Measurements from ENCODE around the gene FAM72A.
A peak's percentile ranks its signal among the peaks of the same experiment; 100 is the strongest.

Gene FAM72A

GRCh38 chr1:206144605-206145004, 58.0 kb downstream of the FAM72A start:
- POLR2A ChIA-PET = no interaction called here
- CTCF ChIA-PET = interaction anchor here (0.6 to 1.2 kb wide), 2 partner anchors 115 to 487 kb away, joined by 3 read pairs; no protein-coding TSS in a partner anchor

GRCh38 chr1:206143537-206144172, 59.0 kb downstream of the FAM72A start:
- no peak overlapping the region for H3K27ac ChIP-seq (ENCODE audit: extremely low read depth, low read depth, low read length)
- ChIA-PET CTCF (interaction anchor here (1.2 kb wide), 1 partner anchor 114 kb away, joined by 3 read pairs; no protein-coding TSS in a partner anchor), POLR2A (no interaction called here)
- H3K36me3 ChIP-seq (ENCODE audit: control insufficient read depth in 2 of 2, insufficient read depth in 1 of 2, low read length in 2 of 2) = no peaks in the 10 kb centered on the region
- no peak overlapping the region for H3K4me3 ChIP-seq (ENCODE audit: low read depth, low read length)
- no peaks in the 10 kb centered on the region for H3K9me3 ChIP-seq (ENCODE audit: control insufficient read depth, insufficient read depth, low read depth, low read length)
- 0 out of 2 replicates have a peak, but pooled peaks cover 2% of the 10 kb centered on the region for H3K4me1 ChIP-seq (ENCODE audit: control insufficient read depth, insufficient read depth, low read length)
- no peak for TF ChIP-seq ZBTB6 (tag by site-specific recombination; IDR thresholded peaks at IDR 0.05)
- peak; percentile 47 for TF ChIP-seq ZNF341 (tag by site-specific recombination; IDR thresholded peaks at IDR 0.05; ENCODE audit: low read depth)
- TF ChIP-seq ZNF311 (tag by site-specific recombination; IDR thresholded peaks at IDR 0.05; ENCODE audit: borderline replicate concordance) = no peak
- TF ChIP-seq ZNF211 (tag by site-specific recombination; IDR thresholded peaks at IDR 0.05; ENCODE audit: low read depth) = no peak
- TF ChIP-seq ZNF692 (tag by site-specific recombination; IDR thresholded peaks at IDR 0.05) = no peak
- TF ChIP-seq ZNF175 (tag by site-specific recombination; IDR thresholded peaks at IDR 0.05) = no peak
- no peak for TF ChIP-seq ZNF350 (tag by site-specific recombination; IDR thresholded peaks at IDR 0.05)
- TF ChIP-seq PBX3 (CRISPR knock-in tag; IDR thresholded peaks at IDR 0.05) = no peak
- peak; percentile 49 for TF ChIP-seq ZFHX2 (tag by site-specific recombination; conservative IDR thresholded peaks at IDR 0.05)
- TF ChIP-seq ZNF623 (tag by site-specific recombination; IDR thresholded peaks at IDR 0.05) = no peak
- TF ChIP-seq ZNF155 (tag by site-specific recombination; IDR thresholded peaks at IDR 0.05) = no peak
- TF ChIP-seq PRDM2 (tag by site-specific recombination; IDR thresholded peaks at IDR 0.05; ENCODE audit: borderline replicate concordance) = no peak
- TF ChIP-seq ZNF707 (tag by site-specific recombination; IDR thresholded peaks at IDR 0.05) = no peak
- no peak for TF ChIP-seq PRDM1 (tag by site-specific recombination; IDR thresholded peaks at IDR 0.05)
- peak; percentile 19; the same call in 1 of the 2 replicates for TF ChIP-seq EGR2 (tag by site-specific recombination; IDR thresholded peaks at IDR 0.05; ENCODE audit: low read depth)

More at GRCh38 chr1:206144605-206145004, 58.0 kb downstream of the FAM72A start:
- no peaks in the 10 kb centered on the region for H3K9me3 ChIP-seq (ENCODE audit: control insufficient read depth, insufficient read depth, low read depth, low read length)
- no peak overlapping the region for H3K27ac ChIP-seq (ENCODE audit: extremely low read depth, low read depth, low read length)
- no peaks in the 10 kb centered on the region for H3K36me3 ChIP-seq (ENCODE audit: control insufficient read depth in 2 of 2, insufficient read depth in 1 of 2, low read length in 2 of 2)
- 0 out of 2 replicates have a peak, but pooled peaks cover 2% of the 10 kb centered on the region for H3K4me1 ChIP-seq (ENCODE audit: control insufficient read depth, insufficient read depth, low read length)
- H3K4me3 ChIP-seq (ENCODE audit: low read depth, low read length) = no peak overlapping the region
- TF ChIP-seq MZF1 (tag by site-specific recombination; IDR thresholded peaks at IDR 0.05; ENCODE audit: borderline replicate concordance) = no peak
- no peak for TF ChIP-seq KLF9 (tag by site-specific recombination; IDR thresholded peaks at IDR 0.05; ENCODE audit: low read depth)
- no peak for TF ChIP-seq ZNF768 (tag by site-specific recombination; IDR thresholded peaks at IDR 0.05)
- TF ChIP-seq ZNF76 (tag by site-specific recombination; IDR thresholded peaks at IDR 0.05; ENCODE audit: borderline replicate concordance, low read depth) = no peak
- no peak for TF ChIP-seq ZNF585B (tag by site-specific recombination; IDR thresholded peaks at IDR 0.05)
- TF ChIP-seq GLI4 (tag by site-specific recombination; IDR thresholded peaks at IDR 0.05) = no peak
- TF ChIP-seq ZNF266 (tag by site-specific recombination; IDR thresholded peaks at IDR 0.05; ENCODE audit: low read depth) = no peak
- TF ChIP-seq ZNF24 (tag by site-specific recombination; IDR thresholded peaks at IDR 0.05) = no peak
- no peak for TF ChIP-seq YY2 (tag by site-specific recombination; IDR thresholded peaks at IDR 0.05)
- TF ChIP-seq PBX3 (CRISPR knock-in tag; IDR thresholded peaks at IDR 0.05) = no peak
- no peak for TF ChIP-seq ZNF791 (tag by site-specific recombination; IDR thresholded peaks at IDR 0.05)
- no peak for TF ChIP-seq ZNF157 (tag by site-specific recombination; IDR thresholded peaks at IDR 0.05)
- TF ChIP-seq ZNF830 (tag by site-specific recombination; IDR thresholded peaks at IDR 0.05; ENCODE audit: low read depth) = no peak
- TF ChIP-seq ZNF707 (tag by site-specific recombination; IDR thresholded peaks at IDR 0.05) = no peak
- no peak for TF ChIP-seq ZNF658 (tag by site-specific recombination; IDR thresholded peaks at IDR 0.05)
- no peak for TF ChIP-seq ZNF776 (tag by site-specific recombination; IDR thresholded peaks at IDR 0.05; ENCODE audit: borderline replicate concordance)

All from HEK293 (cell line).